GM18873 (cell line): Measurements from ENCODE around the gene SMURF1.
"Not testable (repeated sequence)": the region's sequence is repeated elsewhere in the genome, so short reads cannot be mapped to it uniquely, and the experiment has no call there.

ENCODE experiments used
- ATAC-seq: cut with Tn5 transposase; IDR thresholded peaks from one replicate; pipeline ENCODE4 v1.9.1; 2021; ENCODE audit warnings: mild to moderate bottlenecking, moderate library complexity, moderate number of reproducible peaks; ENCODE audit not compliant: unreplicated experiment, low FRiP score

The SMURF1 gene

DNA sequence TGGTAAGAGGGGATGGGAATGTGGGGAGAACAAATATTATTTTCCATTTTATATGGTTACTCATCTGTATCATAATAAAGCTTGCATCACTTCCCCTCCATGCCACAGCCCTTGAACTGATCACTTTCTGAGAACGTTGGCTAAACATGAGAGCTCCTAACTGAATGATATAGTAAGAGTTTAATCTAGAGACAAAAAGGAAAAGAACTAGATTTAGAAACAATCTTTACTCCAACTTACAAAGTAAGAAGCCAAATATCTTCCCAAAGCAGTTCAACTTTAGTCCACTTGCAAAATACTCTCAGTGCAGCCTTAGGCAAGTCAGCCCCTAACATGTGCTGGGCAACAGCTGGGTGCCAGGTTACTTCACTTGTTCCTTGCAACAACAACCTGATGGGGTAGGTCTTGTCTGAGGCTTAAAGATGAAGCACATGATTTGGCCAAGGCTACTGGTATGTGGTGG lies 20.3 kb downstream of the SMURF1 start:
- no peak for ATAC-seq

DNA sequence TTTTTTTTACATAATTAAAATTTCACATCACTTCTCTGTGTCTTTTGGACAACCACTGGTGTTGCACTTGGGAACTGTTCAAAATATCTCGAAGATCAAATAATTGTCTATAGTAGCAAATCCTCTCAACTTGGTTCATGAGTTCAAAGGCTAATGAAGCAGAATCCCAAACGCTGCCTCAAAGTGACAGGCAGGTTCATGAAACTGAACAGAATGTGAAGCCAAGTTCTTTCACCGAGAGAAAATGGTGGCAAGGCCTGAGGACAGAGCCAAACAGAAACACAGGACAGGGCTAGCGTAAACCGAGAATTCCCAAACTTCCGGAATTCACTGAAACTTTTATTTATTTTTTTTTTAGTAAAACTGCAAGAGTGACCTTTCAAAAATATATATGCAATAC lies 21.1 kb downstream of the SMURF1 start:
- no peak for ATAC-seq

DNA sequence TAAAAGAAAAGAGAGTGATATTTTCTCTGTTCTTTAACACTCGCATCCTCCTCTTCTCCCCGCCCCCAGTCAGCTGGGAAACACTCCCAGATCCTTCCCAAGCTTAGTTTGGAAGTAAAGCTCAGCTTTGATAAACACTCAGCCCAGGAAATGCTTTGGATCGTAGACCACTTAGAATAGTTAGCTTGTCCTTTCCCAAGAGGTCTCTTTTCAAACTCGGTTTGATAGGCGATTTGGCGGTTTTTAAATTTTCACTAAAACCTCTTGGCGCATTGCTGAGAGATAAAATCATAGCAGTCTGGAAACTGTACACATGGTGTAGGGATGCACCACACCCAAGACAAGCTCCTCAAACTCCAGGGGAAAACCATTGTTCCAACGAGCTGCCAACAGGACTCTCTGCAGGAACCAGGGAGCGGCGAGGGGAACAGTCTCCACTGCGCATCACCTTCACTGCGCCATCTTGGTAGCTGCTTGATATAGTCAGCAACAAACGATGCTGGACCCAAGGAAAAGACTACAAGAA lies 22.3 kb downstream of the SMURF1 start:
- ATAC-seq = no peak

DNA sequence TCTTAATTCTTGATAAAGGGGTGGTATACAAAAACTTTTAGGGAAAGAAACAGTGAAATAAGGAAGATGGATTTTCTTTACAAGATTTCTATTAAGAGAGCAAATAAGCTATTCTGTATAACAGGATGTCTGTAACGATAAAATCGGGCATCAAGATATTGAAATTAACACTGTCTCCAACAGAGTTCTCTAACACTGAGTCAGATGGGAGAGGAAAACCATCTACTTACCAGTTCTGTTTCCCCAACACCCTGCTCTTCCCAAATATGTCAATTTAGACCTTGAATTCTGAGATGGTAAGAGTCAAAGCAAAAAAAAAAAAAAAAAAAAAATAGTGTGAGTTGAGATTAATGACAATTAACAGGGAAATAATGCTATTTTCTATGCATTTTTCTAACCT lies 23.0 kb downstream of the SMURF1 start:
- no peak for ATAC-seq

DNA sequence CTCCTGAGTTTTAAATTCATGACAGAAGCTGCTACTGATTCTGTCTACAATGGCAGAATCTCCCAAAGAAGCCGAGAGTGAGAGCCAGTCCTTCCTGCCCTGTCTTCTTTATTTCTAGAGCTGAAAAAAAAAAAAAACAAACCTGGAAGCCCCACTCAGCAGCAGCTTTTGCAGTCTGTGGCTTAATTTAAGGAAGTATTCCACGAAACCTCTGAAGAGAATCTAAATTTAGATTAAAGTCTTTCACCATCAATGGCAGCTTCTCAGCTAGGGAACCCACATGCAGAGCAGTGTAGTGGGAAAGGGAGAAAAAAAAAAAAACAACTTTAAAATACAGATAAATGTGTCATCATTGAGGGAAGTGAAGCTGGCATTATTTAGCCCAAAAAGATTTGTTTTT lies 23.4 kb downstream of the SMURF1 start:
- ATAC-seq = no peak

- ATAC-seq = no peak
Observed at GRCh38 chr7:99118077-99118476, 25.8 kb downstream of the SMURF1 start.

DNA sequence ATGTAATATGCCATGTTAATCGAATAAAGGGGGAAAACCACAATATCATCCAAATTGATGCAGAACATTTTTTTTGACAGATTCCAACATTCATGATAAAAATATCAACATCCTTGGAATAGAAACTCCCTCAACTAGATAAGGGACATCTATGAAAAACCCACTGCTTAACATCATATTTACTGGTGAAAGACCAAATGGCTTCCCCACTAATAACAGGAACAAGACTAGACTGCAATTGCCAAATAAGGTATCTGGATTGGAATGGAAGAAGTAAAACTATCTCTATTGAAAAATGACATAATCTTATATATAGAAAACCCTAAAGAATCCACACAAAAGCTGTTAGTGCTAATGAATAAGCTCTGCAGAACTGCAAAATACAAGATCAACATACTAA lies 27.8 kb downstream of the SMURF1 start:
- no peak for ATAC-seq

DNA sequence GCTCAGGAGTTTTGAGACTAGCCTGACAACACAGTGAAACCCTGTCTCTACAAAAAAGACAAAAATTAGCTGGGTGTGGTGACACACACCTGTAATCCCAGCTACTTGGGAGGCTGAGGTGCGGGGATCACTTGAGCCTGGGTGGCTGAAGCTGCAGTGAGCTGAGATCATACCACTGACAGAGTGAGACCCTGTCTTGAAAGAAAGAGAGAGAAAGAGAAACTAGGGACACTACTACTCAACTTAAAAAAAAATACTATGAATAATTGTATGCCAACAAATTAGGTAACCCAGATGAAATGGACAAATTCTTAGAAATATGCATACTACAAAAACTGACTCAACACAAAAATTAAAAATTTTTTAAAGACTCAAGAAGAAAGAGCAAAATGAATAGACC lies 28.5 kb downstream of the SMURF1 start:
- no peak for ATAC-seq

DNA sequence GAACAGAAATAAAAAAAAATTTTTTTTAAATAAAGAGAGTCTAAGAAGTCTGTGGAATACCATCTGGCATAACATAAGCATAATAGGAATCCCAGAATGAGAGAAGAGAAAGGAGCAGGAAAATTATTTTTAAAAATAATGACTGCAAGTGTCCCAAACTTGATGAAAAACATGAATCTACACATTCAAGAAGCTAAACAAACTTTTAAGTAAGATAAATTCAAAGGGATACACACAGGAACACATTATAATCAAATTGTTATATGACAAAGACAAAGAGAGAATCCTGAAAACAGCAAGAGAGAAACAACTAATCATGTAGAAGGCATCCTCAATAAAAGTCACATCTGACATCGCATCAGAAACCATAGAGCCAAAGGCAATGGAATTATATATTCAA lies 30.9 kb downstream of the SMURF1 start:
- no peak for ATAC-seq

DNA sequence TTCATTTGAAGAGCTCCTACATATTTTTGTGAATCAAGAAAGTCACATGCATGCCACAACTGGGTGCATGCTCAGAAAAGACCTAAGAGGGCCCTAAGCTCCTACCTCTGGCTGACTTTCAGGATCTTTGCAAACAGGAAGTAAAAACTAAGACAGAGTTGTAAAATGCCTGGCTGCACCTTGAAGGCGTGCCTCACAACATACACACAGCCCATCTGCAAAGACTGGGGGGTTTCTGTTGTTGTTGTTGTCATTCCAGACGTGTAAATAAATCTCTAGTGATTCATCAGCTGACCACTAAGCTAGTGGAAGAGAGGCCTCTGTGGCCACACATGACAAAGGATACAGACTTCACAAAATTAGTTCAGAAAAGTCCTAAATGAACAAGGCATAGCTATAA lies 31.8 kb downstream of the SMURF1 start:
- ATAC-seq = peak; percentile 77

GRCh38 chr7:99111591-99111990 lies 32.3 kb downstream of the SMURF1 start:
- ATAC-seq = no peak

DNA sequence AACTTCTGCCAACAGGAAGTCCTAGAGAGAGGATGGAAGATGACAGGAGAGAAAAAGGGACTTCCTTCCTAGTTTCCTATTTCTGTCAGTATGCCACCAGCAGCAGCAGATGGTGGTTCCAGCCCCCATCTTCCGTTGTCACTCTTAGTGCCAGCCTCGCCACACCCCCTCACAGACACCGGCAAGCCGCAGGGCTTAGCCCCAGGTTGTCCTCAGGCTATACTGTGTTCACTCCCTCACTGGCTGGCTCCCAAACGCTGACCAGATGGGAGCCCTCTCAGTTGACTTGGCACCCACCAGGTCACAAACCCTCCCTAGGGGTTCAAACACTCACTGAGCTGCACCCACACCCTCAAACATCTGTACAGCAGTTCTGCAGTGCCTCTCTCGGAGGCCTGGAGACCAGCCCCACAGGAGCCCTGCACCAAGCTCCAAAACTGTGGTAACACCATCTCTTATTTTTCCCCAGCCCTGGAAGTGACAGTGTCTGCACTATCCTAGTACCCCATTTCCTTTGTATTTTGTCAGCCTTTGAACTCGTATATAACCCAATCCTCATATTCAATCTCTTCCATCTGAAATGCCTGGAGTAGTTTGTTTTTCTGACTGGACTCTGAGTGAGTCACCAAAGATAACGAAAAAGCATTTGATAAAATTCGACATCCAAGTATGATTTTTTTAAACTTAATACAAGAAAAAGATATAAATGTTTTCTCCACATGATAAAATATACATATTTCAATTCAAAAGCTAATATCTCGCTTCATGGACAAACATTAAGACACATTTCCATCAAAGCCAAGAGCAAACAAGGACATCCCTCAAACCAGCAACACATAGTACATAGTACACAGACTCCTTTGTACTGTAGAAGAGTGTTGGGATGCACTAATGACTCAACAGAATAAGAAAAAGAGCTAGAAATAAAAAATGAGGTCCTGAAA lies 34.5 kb downstream of the SMURF1 start:
- ATAC-seq = no peak

GRCh38 chr7:99108613-99109012 lies 35.3 kb downstream of the SMURF1 start:
- no peak for ATAC-seq

- no peak for ATAC-seq
Observed at GRCh38 chr7:99106821-99107241, 37.1 kb downstream of the SMURF1 start.

DNA sequence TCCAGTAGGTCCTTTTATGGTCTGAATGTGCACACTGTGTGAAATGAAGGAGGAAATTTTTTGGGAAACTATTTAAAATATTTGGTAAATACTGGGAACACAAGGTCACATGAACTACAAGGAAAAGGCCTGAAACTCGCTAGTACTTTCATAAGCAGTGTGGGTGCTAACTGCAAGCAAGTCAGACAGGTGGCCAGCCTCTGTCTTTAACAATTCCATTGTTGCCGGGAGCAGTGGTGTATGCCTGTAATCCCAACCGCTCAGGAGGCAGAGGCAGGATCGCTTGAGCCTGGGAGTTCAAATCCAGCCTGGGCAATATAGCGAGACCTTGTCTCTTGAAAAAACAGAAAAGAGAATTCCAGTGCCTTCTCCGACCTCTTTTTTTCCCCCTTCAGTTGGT lies 37.5 kb downstream of the SMURF1 start:
- ATAC-seq = no peak

DNA sequence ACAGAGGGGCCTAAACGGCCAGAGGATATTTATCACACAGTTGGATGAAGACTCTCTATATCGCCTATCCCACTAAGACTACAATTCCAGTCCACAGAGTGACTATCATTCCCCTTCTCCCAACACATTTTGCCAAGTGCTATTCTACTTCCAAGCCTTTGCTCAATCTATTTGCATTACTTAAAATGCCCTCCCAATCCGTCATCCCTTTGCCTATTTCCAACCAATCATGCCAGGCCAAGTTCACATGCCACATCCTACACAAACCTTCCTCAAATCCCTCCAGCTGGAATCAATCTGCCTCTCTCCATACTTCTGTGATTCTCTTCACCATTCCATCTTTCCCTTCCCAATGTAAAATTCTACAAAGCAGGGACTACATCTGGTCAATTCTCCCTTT lies 38.2 kb downstream of the SMURF1 start:
- ATAC-seq = no peak

DNA sequence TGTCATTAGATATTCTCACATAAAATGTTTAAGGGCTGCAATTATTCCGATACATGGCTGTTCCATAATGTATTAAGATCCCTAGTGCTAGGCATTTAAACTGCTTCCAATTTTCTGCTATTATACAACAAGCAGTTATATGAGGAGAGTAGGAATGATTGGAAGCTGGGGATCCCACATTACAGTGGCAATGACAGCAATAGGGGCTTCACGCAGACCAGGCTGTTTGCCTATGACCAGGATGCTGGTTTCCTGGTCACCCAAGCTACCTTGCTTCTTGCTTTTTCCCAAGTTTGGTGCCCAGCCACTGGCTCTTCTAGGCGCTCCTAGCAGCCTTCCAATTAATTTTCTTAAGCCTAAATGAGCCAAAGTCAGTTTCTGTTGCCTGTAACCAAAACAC lies 39.3 kb downstream of the SMURF1 start:
- no peak for ATAC-seq

DNA sequence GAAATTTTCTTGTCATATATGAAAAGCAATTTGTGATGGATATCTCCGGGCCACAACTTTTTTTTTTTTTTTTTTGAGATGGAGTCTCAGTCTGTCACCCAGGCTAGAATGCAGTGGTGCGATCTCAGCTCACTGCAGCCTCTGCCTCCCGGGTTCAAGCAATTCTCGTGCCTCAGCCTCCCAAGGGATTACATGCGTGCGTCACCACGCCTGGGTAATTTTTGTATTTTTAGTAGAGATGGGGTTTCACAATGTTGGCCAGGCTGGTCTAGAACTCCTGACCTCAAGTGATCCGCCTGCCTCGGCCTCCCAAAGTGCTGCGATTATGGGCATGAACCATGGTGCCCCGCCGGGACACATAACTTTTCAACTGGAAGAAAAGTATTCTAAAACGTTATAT lies 40.1 kb downstream of the SMURF1 start:
- ATAC-seq = not testable (repeated sequence)

DNA sequence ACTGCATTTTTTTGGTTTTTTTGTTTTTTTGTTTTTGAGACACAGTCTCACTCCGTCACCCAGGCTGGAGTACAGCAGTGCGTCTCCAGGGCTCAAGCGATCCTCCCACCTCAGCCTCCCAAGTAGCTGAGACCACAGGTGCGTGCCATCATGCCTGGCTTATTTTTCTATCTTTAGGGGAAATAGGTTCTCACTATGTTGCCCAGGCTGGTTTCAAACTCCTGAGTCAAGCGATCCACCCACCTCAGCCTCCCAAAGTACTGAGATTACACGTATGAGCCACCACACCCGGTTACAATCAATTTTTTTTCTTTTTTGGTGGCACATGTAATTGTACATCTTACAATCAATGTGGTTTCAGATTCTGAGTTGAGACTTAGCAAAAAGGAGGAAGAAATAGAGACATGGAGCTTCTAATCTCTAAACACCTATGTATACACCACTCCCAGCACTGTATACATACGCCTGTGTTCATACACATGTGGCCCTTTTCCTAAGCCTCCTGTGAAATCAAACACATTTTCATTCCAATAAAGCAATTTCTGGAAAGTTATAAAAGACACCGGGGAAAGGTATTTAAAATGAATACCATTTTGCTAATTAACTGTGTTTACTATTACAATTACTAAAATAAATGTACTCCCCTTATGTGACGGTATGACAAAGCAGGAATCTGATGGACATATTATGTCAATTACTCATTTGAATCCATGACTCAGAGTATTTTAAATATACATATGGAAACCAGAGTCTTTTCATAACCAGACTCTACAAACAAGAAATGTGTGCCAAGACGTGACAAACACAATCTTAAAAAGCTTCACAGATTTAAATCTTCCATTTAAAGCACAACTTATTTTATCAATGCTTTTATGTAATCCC lies 40.9 kb downstream of the SMURF1 start:
- no peak for ATAC-seq

DNA sequence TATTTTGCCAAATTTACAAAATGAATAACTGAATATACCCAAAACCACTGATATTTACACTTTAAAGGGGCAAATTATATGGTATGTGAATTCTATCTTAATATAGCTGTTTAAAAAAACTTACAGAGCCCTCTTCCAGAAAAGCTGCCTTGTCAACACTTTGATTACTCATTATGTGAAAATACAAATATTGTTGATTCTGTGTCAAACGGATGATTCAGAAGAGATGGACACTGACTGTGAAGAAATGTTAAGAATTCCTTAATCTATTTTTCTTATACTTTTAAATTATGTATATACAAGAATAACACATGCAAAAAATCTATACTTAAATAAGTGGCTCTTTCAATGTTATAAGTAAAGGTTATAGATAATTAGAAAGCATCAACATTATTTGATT lies 41.5 kb downstream of the SMURF1 start:
- ATAC-seq = no peak

DNA sequence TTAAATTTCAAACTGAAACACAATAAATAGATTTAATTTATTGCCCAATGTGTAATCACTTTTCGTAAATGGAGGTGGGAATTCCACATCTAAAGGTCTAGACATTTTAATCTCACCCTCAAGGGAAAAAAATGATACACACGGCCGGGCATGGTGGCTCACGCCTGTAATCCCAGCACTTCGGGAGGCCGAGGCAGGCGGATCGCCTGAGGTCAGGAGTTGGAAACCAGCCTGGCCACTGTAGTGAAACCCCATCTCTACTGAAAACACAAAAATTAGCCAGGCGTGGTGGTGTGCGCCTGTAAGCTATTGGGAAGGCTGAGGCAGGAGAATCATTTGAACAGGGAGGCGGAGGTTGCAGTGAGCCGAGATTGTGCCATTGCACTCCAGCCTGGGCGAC lies 42.4 kb downstream of the SMURF1 start:
- not testable (repeated sequence) for ATAC-seq
